ENCODE results near the gene CCNB1. TPM values are rescaled to one million over a fixed set of nuclear protein-coding genes. Genes with fewer than 3 reads are reported as not detected.

The CCNB1 gene
- total RNA-seq, 2 donors from 2014 or later = 1.2 to 5.6 TPM

- Histone ChIP-seq H3K27me3 (no peaks in the 10 kb centered on the region), H3K4me1 (no peaks in the 10 kb centered on the region), H3K4me3 (no peak overlapping the region), H3K27ac (no peak overlapping the region), H3K9me3 (no peaks in the 10 kb centered on the region), H3K36me3 (no peaks in the 10 kb centered on the region)
- DNase-seq (ENCODE audit: low spot score) = no peak
- TF ChIP-seq, protein P1, sequence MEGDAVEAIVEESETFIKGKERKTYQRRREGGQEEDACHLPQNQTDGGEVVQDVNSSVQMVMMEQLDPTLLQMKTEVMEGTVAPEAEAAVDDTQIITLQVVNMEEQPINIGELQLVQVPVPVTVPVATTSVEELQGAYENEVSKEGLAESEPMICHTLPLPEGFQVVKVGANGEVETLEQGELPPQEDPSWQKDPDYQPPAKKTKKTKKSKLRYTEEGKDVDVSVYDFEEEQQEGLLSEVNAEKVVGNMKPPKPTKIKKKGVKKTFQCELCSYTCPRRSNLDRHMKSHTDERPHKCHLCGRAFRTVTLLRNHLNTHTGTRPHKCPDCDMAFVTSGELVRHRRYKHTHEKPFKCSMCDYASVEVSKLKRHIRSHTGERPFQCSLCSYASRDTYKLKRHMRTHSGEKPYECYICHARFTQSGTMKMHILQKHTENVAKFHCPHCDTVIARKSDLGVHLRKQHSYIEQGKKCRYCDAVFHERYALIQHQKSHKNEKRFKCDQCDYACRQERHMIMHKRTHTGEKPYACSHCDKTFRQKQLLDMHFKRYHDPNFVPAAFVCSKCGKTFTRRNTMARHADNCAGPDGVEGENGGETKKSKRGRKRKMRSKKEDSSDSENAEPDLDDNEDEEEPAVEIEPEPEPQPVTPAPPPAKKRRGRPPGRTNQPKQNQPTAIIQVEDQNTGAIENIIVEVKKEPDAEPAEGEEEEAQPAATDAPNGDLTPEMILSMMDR (IDR thresholded peaks at IDR 0.05) = no peak
Observed at GRCh38 chr5:69148981-69149675, 17.8 kb upstream of the CCNB1 start.

GRCh38 chr5:69149676-69150010 lies 17.3 kb upstream of the CCNB1 start:
- Histone ChIP-seq H3K9me3 (no peaks in the 10 kb centered on the region), H3K27ac (no peak overlapping the region), H3K27me3 (no peaks in the 10 kb centered on the region), H3K4me3 (no peak overlapping the region), H3K36me3 (no peaks in the 10 kb centered on the region), H3K4me1 (no peaks in the 10 kb centered on the region)
- TF ChIP-seq, protein P1 (IDR thresholded peaks at IDR 0.05) = no peak
- no peak for DNase-seq (ENCODE audit: low spot score)

DNA sequence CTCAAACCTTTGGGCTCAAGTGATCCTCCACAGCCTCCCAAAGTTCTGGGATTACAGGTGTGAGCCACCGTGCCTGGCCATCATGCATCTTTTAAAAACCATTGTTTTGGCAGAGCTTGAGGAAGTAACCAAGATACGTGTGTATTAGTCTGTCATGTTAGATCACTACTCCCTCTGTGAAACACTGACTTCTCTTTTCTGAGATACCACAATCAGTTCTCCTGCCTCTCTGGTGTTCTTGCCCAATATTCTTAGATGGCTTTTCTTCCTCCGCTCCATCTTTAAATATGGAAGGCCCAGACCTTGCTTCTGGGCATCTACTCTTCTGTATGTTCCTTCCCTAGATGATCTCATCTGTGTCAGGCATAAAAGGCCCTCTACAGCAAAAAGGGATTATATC lies 14.2 kb upstream of the CCNB1 start:
- Histone ChIP-seq H3K27me3 (no peaks in the 10 kb centered on the region), H3K27ac (no peak overlapping the region), H3K36me3 (no peaks in the 10 kb centered on the region), H3K4me3 (no peak overlapping the region), H3K9me3 (no peaks in the 10 kb centered on the region), H3K4me1 (no peaks in the 10 kb centered on the region)
- no peak for DNase-seq (ENCODE audit: low spot score)
- TF ChIP-seq, protein P1 (IDR thresholded peaks at IDR 0.05) = no peak

DNA sequence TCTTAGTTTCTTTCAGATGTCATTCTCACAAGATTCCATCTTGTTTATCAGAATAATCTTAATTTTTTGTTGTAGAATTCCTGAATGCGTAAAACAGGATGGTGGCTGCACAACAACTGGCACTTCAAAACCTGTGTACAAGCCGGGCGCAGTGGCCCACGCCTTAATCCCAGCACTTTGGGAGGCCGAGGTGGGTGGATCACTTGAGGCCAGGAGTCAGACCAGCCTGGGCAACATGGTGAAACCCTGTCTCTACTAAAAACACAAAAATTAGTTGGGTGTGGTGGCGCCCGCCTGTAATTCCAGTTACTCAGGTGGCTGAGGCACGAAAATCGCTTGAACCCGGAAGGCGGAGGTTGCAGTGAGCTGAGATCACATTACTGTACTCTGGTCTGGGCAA lies 10.5 kb upstream of the CCNB1 start:
- no peaks in the 10 kb centered on the region for H3K36me3 ChIP-seq
- no peaks in the 10 kb centered on the region for H3K4me1 ChIP-seq
- no peak for DNase-seq (ENCODE audit: low spot score)
- H3K27me3 ChIP-seq = no peaks in the 10 kb centered on the region
- no peak overlapping the region for H3K27ac ChIP-seq
- no peak overlapping the region for H3K4me3 ChIP-seq
- TF ChIP-seq, protein P1 (IDR thresholded peaks at IDR 0.05) = no peak
- H3K9me3 ChIP-seq = no peaks in the 10 kb centered on the region

DNA sequence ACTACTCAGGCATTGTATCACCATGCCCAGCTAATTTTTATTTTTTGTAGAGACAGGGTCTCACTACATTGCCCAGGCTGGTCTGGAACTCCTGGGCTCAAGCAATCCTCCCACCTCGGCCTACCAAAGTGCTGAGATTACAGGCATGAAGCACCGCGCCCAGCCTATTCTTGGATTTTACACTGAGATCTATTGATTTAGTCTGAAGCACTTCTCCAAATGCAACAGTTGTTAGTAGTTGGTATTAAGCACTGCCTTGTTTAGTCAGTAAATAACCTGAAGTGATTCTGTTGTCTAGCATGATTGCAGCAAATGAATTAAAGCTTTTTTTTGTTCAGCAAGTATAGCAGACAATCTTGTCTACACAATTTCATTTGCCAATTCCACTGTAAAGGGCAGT lies 8.9 kb upstream of the CCNB1 start:
- Histone ChIP-seq H3K27ac (no peak overlapping the region), H3K36me3 (no peaks in the 10 kb centered on the region), H3K4me3 (no peak overlapping the region), H3K9me3 (no peaks in the 10 kb centered on the region), H3K4me1 (no peaks in the 10 kb centered on the region), H3K27me3 (no peaks in the 10 kb centered on the region)
- TF ChIP-seq, protein P1 (IDR thresholded peaks at IDR 0.05) = no peak
- DNase-seq (ENCODE audit: low spot score) = no peak

DNA sequence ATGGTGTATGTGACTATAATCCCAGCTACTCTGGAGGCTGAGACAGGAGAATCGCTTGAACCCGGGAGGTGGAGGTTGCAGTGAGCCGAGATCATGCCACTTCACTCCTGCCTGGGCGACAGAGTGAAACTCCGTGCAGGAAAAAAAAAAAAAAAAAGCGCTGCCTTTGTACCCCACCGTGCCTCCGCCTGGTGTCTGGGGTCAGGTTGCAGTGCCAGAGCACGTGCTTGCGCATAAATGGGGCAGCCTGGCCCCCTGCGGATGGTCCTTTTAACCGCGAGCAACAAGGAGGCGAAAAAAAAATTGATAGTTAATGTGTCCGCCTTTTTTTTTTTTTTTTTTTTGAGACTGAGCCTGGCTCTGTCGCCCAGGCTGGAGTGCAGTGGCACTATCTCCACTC lies 6.3 kb upstream of the CCNB1 start:
- Histone ChIP-seq H3K36me3 (no peaks in the 10 kb centered on the region), H3K4me1 (no peaks in the 10 kb centered on the region), H3K27me3 (no peaks in the 10 kb centered on the region), H3K27ac (no peak overlapping the region), H3K4me3 (no peak overlapping the region), H3K9me3 (no peaks in the 10 kb centered on the region)
- TF ChIP-seq, protein P1 (IDR thresholded peaks at IDR 0.05) = no peak
- DNase-seq (ENCODE audit: low spot score) = no peak

Measured in right atrium auricular region (tissue), 2 donors.